Stimulated activated CD4-positive, alpha-beta T cell treated with anti-CD3 and anti-CD28 coated beads, Interleukin-2, amount 100 ng/mL, for 48 hours (primary cell): ENCODE results near the gene HS3ST3B1.

Source experiments
- DNase-seq, 2 donors: peaks; one replicate each; pipeline ENCODE4 v3.0.0-alpha.2; 2020

The HS3ST3B1 gene

GRCh38 chr17:14321476-14321949 is 20.6 kb downstream of the HS3ST3B1 start:
- no peak for DNase-seq

- DNase-seq: no peak
These were observed 21.3 kb downstream of the HS3ST3B1 start for GRCh38 chr17:14321980-14322776.

GRCh38 chr17:14323522-14323981 is 22.7 kb downstream of the HS3ST3B1 start:
- no peak for DNase-seq

- DNase-seq: no peak
These were observed 24.8 kb downstream of the HS3ST3B1 start for GRCh38 chr17:14325618-14326167.

GRCh38 chr17:14329900-14330491 is 29.1 kb downstream of the HS3ST3B1 start:
- no peak for DNase-seq

- DNase-seq: no peak
These were observed 29.6 kb downstream of the HS3ST3B1 start for GRCh38 chr17:14330492-14330962.

GRCh38 chr17:14331225-14331981 is 30.5 kb downstream of the HS3ST3B1 start:
- no peak for DNase-seq

- DNase-seq: no peak
These were observed 31.1 kb downstream of the HS3ST3B1 start for GRCh38 chr17:14331982-14332298.

- no peak for DNase-seq
These were observed 31.4 kb downstream of the HS3ST3B1 start for GRCh38 chr17:14332331-14332730.

GRCh38 chr17:14333506-14333905 is 32.6 kb downstream of the HS3ST3B1 start:
- no peak for DNase-seq

- no peak for DNase-seq
These were observed 33.5 kb downstream of the HS3ST3B1 start for GRCh38 chr17:14334276-14334840.

GRCh38 chr17:14334919-14335318 is 34.0 kb downstream of the HS3ST3B1 start:
- DNase-seq: no peak

GRCh38 chr17:14336418-14336817 is 35.5 kb downstream of the HS3ST3B1 start:
- DNase-seq: no peak

GRCh38 chr17:14337596-14338079 is 36.8 kb downstream of the HS3ST3B1 start:
- DNase-seq: peak; percentile 49 to 51

GRCh38 chr17:14340857-14341754 is 40.2 kb downstream of the HS3ST3B1 start:
- no peak for DNase-seq

GRCh38 chr17:14341866-14342265 is 41.0 kb downstream of the HS3ST3B1 start:
- DNase-seq: no peak

- no peak for DNase-seq
These were observed 45.9 kb downstream of the HS3ST3B1 start for GRCh38 chr17:14346801-14347200.

GRCh38 chr17:14351493-14351892 is 50.6 kb downstream of the HS3ST3B1 start:
- no peak for DNase-seq

- no peak for DNase-seq
These were observed 51.3 kb downstream of the HS3ST3B1 start for GRCh38 chr17:14352136-14352535.

- DNase-seq: no peak
These were observed 53.1 kb downstream of the HS3ST3B1 start for GRCh38 chr17:14353861-14354474.

- DNase-seq: no peak
These were observed 53.9 kb downstream of the HS3ST3B1 start for GRCh38 chr17:14354807-14355206.
